GM18526 (cell line): ENCODE results near the gene INPP5A.

Experiments
- POLR2A ChIP-seq: IDR thresholded peaks from 3 replicates; pipeline ENCODE4 v1.6.1; 2011; ENCODE audit not compliant: insufficient read length; ENCODE audit errors: extremely low read depth

Gene INPP5A

DNA sequence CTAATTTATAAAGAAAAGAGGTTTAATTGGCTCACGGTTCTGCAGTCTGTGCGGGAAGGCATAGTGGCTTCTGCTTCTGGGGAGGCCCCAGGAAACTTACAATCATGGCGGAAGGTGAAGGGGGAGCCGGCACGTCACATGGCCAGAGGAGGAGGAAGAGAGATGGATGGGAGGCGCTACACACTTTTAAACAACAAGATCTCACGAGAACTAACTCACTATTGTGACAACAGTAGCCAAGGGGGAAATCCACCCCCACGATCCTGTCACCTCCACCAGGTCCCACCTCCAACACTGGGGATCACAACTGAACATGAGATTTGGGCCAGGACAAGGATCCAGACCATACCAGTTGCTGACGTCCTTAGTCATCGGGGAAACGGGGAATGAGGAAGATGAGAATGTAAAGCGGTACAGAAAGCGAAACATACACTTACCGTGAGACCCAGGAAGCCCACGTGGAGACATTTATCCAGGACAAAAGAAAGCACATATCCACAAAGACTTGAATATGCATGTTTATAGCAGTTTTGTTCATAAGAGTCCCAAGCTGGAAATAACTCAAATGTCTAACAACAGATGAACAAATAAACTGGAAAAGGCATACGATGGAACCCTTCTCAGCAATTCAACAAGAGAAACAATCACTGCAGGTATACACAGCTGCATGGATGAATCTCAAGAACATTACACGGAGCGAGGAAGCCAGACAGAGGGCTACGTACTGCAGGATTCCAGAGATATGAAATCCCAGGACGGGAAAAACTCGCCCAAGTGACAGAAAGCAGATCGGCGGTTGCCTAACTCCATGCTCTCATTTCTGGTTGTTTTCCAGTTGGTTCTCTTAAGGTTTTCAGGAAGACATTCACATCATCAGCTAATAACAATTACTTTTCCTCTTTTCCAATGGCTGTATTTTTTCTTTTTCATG, 26.2 kb upstream of the INPP5A start:
- no peak for TF ChIP-seq POLR2A

DNA sequence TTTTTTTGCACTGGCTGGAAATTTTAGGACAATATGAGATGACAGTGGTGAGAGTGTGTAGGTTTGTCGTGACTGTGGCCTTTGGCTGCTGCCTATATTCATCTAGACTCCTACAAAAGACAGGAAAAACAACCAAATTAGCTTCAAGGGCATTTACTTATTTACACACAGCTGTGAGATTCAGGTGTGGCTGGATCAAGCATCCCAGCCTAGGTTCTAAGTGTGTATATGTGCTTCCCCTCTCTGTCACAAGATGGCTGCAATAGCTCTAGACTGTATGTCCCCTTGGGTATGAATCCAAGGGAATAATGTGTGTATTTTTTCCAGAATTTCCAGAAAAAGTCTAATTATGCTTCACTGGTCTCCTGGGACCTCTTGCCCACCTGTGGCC, 25.5 kb upstream of the INPP5A start:
- no peak for TF ChIP-seq POLR2A

DNA sequence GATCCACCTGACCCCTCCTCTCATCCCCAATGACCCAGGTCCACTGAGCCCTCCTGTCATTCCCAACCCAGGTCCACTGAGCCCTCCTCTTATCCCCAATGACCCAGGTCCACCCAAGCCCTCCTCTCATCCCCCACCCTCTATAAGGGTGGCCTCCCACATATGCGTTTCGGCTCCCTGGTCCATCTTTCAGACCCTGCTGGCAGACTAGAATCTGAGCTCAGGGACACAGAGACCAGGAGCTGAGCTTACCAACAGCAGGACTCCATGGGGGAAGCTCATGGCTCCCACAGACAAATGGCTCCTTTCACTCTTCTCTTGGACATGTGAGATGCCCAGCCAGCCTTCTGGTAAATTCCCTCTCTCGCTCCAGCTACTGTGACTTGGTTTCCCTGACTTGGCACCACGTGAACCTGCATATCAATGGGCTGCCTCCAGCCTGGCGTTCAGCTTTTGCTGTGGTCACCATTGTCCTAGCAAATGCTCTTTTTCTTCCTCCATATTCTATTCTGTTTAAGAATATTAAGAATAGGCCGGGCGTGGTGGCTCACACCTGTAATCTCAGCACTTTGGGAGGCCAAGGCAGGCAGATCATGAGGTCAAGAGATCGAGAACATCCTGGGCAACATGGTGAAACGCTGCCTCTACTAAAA, 24.8 kb upstream of the INPP5A start:
- TF ChIP-seq POLR2A: no peak

DNA sequence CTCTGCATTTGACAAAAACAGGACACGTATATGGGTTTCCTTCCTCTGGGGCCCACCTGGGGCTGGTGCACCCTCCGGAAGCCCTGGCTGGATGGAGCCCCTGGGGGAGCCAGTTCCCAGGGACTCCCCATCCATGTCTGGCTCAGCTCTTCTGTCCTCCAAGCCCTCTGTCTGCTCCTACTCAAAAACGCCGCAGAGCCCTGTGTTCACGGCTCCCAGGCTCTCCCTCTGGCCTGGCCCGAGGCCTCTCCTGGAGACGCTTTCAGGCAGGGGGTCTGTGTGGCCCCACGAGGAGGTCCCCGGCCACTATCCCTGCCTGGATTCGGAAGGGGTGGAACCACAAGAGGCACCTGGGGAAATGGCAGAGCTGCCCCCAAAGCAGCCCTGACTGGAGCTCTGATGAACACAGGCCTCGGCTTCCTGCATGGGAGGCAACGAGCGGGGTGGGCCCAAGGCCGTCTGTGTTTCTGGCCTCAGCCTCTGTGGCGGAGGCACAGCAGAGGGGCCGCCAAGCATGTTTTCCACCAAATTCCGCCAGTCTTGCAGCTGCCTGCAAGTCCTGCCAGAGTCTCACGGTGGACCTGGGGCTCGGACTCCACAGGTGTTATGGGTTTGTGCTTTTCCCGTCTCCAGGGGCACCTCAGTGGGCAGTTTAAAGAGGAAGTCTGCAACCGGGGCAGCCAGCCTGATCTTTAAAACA, 22.6 kb upstream of the INPP5A start:
- TF ChIP-seq POLR2A: no peak

DNA sequence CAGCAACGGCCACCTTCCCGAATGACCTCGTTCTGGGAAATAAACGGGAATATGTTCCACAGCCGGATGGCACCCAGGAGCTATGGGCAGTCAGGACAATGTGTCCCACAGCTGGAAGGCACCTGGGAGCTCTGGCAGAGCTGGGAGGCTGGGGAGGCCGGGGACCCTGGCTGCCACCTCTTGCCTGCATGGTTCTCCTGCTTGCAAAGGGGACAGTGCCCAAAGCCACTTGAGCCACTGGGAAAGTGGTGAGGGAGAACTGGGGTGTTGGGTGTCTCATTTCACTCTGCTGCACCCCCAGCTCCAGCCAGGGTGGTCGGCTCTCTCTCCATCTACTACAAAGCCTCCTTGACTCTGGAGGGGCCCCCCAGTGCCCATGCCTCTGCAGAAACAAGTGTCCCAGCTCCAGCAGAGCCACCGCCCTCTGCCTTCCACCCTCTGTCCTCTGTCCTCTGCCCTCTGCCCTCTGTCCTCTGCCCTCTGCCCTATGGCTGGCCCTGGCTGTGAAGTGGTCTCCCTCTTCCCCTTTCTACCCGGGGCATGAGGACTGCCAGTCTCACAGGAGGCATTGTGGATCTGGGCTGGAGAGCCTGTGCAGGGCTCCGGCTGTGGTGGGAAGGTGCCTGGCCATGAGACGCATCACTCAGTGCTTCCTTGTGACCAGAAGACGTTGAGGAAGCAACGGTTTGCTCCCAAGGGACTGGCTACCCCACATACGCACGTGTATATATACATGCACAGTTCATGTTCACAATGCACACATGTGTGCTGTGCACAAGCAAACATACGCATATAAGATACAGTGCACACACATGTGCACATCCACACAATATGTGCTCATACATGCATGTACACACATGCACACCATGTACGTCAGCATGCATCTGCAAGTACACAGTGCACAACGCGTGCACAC, 21.5 kb upstream of the INPP5A start:
- TF ChIP-seq POLR2A: no peak

DNA sequence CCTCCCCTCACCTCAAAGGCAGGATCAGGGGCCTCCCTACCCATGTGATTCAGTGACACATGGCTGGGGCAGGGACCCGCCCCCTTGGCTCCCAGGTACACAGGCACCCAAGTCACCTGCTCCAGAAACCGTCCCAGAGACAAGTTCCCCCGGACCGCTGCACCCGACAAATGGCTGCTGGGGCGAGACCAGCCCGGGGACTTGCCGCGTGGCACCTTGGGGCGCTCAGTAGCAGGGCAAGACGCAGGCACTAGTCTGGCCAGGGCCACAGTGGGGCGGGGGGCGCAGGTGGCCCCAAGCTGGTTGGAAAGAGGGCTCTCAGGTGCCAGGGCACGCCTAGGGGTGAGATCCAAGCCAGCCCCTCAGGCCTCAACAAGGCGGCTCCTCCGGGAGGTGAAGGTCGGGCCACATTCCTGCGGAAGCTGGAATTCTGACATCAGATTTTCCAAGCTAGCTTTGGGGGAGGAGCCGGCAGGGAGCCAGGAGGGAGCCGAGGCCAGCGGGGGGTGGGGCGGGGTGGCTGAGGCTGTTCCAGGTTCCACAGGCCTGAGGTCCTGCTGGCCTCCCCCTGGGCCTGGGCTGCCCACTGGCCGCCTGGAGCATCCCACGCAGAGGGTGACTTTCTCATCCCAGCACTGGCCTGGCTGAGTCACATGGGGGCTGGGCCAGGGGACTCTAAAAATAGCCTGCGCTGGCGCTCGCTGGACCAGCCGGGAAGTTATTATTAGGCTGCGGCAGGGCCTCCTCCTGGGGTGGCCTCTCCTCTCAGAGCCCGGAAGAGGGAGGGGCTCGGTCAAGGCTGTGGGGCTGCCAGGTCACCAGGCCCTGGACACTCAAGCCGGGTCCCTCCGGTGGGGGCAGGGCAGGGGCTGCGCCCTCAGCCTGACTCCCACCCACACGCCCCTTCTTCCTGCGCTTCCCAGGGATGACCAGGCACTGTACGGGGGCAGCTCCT, 20.5 kb upstream of the INPP5A start:
- TF ChIP-seq POLR2A: no peak

DNA sequence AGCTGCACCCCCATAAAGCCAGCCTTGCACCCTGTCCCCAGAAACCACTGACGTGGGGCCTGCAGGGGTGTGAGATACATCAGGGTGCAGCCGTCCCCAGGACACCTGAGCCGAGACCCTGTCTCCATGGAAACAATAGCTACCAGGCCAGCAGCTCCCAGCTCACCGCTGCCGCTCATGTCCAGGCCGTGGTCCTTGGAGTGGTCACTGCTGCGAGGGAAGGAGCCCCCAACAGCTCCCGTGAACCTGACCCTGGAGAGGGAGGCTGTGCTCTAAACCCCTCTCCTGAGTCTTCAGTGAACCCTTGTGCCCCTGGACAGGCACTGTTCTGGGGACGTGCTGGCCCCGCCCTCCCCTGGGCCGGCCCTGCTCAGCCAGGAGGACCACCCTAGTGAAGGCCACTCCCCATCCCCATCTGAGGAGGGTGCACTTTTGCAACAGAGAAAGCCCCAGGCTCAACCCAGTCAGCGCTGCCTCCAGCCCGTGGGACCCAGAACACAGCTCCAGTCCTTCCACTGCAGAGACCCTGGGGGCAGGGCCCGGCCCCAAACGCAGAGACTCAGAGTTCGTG, 19.6 kb upstream of the INPP5A start:
- no peak for TF ChIP-seq POLR2A

DNA sequence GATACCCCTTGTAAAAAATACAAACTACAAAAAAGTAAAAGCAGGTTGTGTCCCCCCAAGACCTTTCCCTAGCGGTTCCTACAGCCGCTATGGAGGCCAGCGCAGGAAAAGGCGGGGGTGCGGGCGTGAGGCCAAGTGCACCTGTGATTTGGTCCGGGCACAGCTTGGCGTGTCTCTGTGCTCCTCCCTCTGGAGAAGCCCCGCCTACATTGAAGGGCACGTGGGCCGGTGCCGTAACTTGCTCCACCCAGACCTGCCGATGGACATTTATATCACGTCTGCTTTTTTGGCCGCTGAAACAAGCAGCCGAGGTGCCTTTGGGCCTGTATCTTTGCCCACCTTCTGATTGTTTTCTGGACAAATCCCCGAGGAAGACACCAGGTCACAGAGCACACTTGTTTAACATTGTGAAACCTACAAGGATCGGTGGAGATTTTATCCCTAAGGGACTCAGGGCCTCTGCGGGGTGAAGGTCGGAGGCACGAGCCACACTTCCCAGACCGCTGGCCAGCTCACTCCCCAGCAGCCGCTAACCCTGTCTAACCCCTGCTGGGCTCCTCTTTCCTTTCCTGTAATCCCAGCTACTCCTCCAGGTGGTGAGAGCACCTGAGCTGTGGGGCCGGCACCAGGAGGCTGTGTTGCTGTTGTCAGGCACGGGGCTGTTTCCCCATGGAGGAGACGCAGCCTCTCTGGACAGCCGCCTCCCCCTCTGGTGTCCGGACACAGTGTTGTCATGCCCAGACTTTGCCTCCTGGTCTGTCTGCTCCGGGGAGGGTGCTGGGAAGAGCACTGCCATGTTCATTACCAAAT, 18.8 kb upstream of the INPP5A start:
- TF ChIP-seq POLR2A: no peak

DNA sequence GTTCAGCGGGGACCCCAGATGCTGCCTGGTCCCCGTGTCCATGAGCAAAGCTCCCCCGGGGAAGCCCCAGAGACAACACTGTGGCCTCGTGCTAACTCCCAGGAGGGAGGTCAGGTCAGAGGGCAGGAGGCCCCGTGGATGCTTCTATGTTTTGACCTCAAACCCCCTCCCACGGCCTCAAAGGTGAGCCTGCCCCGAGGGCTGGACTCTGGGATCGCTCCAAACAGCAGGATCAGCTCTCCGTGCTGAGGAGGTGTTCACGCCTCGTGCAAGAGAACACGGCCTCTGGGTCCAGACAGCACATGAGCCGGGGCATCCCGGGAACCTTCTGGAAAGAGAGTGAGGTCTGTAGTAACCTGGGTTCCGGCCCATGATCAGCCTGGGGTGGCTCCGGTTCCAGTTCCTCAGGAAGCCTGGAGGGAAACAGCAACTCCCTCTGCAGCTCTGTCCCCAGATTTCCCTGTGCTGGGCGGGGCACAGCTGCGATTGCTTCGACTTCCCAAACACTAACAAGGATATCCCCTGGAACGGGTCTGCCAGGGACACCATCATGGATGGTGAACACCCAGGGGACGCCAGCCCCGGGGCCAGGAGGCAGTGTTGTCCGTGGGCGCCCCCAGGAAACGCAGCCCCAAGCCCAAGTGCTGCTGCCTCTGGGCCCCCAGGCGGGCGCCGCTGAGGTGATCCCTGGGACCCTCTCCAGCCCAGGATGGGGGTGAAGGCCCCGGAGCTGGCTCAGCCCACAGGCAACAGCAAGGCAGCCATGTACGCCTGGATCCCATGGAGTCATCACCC, 18.0 kb upstream of the INPP5A start:
- no peak for TF ChIP-seq POLR2A

DNA sequence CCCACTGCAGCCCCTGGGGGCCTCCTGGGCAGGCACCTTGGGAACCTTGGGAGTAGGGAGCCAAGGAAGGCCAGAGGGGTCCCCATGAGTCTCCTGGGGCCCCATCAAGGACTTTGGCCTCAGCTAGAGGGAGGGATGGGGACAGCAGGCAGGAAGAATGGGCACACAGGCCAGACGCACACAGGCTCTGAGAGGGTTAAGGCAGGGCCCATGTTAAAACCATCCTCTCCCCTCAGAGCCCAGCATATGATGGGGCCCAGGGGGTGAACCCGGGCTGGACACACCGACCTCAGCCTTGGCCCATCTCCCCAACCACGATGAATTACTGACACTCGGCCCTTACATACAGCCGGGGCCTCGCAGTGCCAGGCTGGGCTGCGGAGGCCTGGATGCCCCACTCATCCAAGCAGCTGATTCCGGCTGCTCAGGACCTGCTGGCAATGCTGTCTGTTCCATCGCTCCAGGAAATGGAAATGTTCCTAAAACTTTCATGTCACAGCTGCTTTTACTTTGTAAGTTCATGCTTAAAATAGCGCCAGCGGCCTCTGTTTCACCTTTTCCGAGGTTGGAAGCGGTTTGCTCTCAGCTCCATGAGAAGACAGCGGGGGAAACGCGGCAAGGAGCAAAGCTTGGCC, 17.3 kb upstream of the INPP5A start:
- no peak for TF ChIP-seq POLR2A

DNA sequence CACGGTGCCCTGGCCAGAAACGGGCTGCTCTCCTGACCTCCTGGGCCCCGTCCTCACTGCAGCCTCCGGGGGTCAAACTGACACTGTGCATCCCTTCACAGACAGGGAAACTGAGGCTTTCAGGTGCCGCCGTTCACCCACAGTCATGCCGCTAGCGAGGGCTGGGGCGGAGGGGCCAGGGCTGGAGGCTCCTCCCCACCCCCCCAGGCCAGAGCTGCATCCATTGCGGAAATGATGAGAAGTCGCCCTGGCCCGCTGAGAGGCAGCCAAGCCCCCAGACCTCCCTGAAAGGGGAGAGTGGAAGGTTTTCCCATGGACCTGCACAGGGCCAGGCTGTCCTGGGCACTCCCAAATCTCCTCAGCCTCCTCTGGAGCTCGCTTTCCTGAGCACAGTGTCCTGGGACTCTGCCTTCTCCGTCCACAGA, 16.5 kb upstream of the INPP5A start:
- no peak for TF ChIP-seq POLR2A

DNA sequence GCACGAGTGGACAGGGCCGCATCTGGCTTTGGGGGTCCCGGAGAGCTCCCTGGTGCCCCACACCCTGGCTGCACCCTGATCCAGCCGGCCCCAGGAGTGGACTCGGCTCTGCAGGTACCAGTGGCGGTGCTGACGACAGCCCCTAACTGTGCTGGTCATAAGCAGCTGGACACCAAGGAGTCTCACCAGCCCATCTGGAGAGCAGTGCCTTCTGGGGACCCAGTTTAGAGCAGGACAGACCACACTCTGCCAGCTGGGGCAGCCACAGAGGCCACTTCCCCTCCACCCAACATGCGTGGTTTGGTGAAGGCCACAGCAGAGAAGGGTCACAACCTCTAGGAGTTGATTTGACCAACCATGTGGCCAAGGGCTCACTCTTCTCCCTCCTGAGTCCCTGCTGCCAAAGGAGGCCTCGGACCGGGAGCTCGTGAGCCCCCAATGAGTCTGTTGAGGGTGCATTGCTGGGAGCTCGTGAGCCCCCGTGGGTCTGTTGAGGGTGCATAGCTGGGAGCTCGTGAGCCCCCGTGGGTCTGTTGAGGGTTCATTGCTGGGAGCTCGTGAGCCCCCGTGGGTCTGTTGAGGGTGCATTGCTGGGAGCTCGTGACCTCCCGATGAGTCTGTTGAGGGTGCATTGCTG, 16.0 kb upstream of the INPP5A start:
- no peak for TF ChIP-seq POLR2A
